Peyer's patch (tissue), 4 donors: ENCODE measurements around the gene EML3. TPM values are rescaled to one million over a fixed set of nuclear protein-coding genes. Genes with fewer than 3 reads are reported as not detected.

Source experiments
- DNase-seq, 3 donors: peaks; one replicate each; pipeline ENCODE4 v3.0.0-alpha.2; 2017 to 2019
- H3K27ac ChIP-seq, 4 donors: fragments of 200-600 bp; sonication (generic); one replicate each; pipeline ENCODE4 v1.5.1; 2016 to 2019
- H3K27me3 ChIP-seq, 2 donors: fragments of 200-600 bp; sonication (generic); one replicate each; pipeline ENCODE4 v1.5.1; 2019
- H3K36me3 ChIP-seq, 3 donors: fragments of 200-600 bp; sonication (generic); one replicate each; pipeline ENCODE4 v1.5.1; 2016 to 2019
- H3K4me1 ChIP-seq, 4 donors: fragments of 200-600 bp; sonication (generic); one replicate each; pipeline ENCODE4 v1.5.1; 2016 to 2019
- H3K4me3 ChIP-seq, 4 donors: fragments of 200-600 bp; sonication (generic); 1 replicate in 3 of 4; 2 replicates in 1 of 4; pipeline ENCODE4 v1.5.1; 2016 to 2019; ENCODE audit warnings: mild to moderate bottlenecking in 1 of 4
- H3K9me3 ChIP-seq, 4 donors: fragments of 200-600 bp; sonication (generic); one replicate each; pipeline ENCODE4 v1.5.1; 2016 to 2019; ENCODE audit warnings: mild to moderate bottlenecking in 1 of 4
- CTCF ChIP-seq, 6 experiments: fragments of 450-650 bp in 4 of 6; fragments of 200-600 bp in 2 of 6; sonication (generic) in 1 of 6; IDR thresholded peaks; one replicate each; pipeline ENCODE4 v1.5.1; 2017 to 2019; ENCODE audit warnings: antibody characterized with exemption in 6 of 6, mild to moderate bottlenecking in 3 of 6, moderate library complexity in 1 of 6
- POLR2A ChIP-seq, 2 donors: fragments of 450-650 bp; IDR thresholded peaks; one replicate each; pipeline ENCODE4 v1.5.1; 2017; ENCODE audit warnings: antibody characterized with exemption in 2 of 2, mild to moderate bottlenecking in 2 of 2, moderate library complexity in 2 of 2
- total RNA-seq, 4 donors: library from RNA; depleted of rRNA; stranded (reverse); fragments of >200 nt; gene quantifications; one replicate each; pipeline ENCODE4 v1.1.0, GENCODE V29; 2016

EML3 gene
- total RNA-seq, 4 donors from 2014 or later = 41.3 to 128 (median 59.8) TPM

- H3K4me1 ChIP-seq = peaks cover 0 to under 1% (median 0%) of the 10 kb centered on the region in 4 donors
- no peak overlapping the region for H3K27ac ChIP-seq
- peaks cover 0 to 71% (median 0%) of the 10 kb centered on the region in 3 donors for H3K36me3 ChIP-seq
- H3K9me3 ChIP-seq = no peaks in the 10 kb centered on the region
- H3K27me3 ChIP-seq = no peaks in the 10 kb centered on the region
- TF ChIP-seq CTCF (IDR thresholded peaks at IDR 0.05) (no peak), POLR2A (IDR thresholded peaks at IDR 0.05) (no peak)
- DNase-seq = peak in 1 of 3 donors; percentile 14
- no peak overlapping the region for H3K4me3 ChIP-seq
Measured at GRCh38 chr11:62580959-62581715, 31.4 kb downstream of the EML3 start.

- Histone ChIP-seq H3K36me3 (peaks cover 0 to 54% (median 0%) of the 10 kb centered on the region in 3 donors), H3K27me3 (no peaks in the 10 kb centered on the region), H3K27ac (no peak overlapping the region), H3K9me3 (no peaks in the 10 kb centered on the region), H3K4me1 (peaks cover 0 to 16% (median 2%) of the 10 kb centered on the region in 4 donors), H3K4me3 (no peak overlapping the region)
- TF ChIP-seq POLR2A (IDR thresholded peaks at IDR 0.05) (no peak), CTCF (IDR thresholded peaks at IDR 0.05) (no peak)
- DNase-seq = no peak
Measured at GRCh38 chr11:62579252-62579651, 33.3 kb downstream of the EML3 start.

- H3K36me3 ChIP-seq = peaks cover 0 to 49% (median 0%) of the 10 kb centered on the region in 3 donors
- H3K4me3 ChIP-seq = no peak overlapping the region
- H3K4me1 ChIP-seq = peaks cover 0 to 16% (median 2%) of the 10 kb centered on the region in 4 donors
- no peaks in the 10 kb centered on the region for H3K9me3 ChIP-seq
- DNase-seq = peak in 1 of 3 donors; percentile 37
- TF ChIP-seq POLR2A (IDR thresholded peaks at IDR 0.05) (no peak), CTCF (IDR thresholded peaks at IDR 0.05) (no peak)
- no peaks in the 10 kb centered on the region for H3K27me3 ChIP-seq
- no peak overlapping the region for H3K27ac ChIP-seq
Measured at GRCh38 chr11:62578541-62578940, 34.0 kb downstream of the EML3 start.

GRCh38 chr11:62577046-62577714 lies 35.4 kb downstream of the EML3 start:
- peak in 1 of 3 donors; percentile 43 for DNase-seq
- TF ChIP-seq CTCF (IDR thresholded peaks at IDR 0.05) = no peak
- TF ChIP-seq POLR2A (IDR thresholded peaks at IDR 0.05) = no peak
- Histone ChIP-seq H3K9me3 (no peaks in the 10 kb centered on the region), H3K27me3 (no peaks in the 10 kb centered on the region), H3K4me3 (no peak overlapping the region), H3K4me1 (peaks cover 0 to 22% (median 3%) of the 10 kb centered on the region in 4 donors), H3K36me3 (peaks cover 0 to 47% (median 0%) of the 10 kb centered on the region in 3 donors), H3K27ac (peak overlapping the region in 2 of 4 donors; percentile 47 to 62)

GRCh38 chr11:62575837-62576236 lies 36.7 kb downstream of the EML3 start:
- H3K27me3 ChIP-seq = no peaks in the 10 kb centered on the region
- peaks cover 0 to 27% (median 3%) of the 10 kb centered on the region in 4 donors for H3K4me1 ChIP-seq
- peak overlapping the region in 1 of 4 donors; percentile 83 for H3K4me3 ChIP-seq
- DNase-seq = peak in 1 of 3 donors; percentile 40
- H3K9me3 ChIP-seq = no peaks in the 10 kb centered on the region
- no peak for TF ChIP-seq CTCF (IDR thresholded peaks at IDR 0.05)
- TF ChIP-seq POLR2A (IDR thresholded peaks at IDR 0.05) = no peak
- H3K36me3 ChIP-seq = peaks cover 0 to 46% (median 0%) of the 10 kb centered on the region in 3 donors
- no peak overlapping the region for H3K27ac ChIP-seq
